ENCODE data around the gene IER5L.
"Not testable (repeated sequence)": the region's sequence is repeated elsewhere in the genome, so short reads cannot be mapped to it uniquely, and the experiment has no call there.

The IER5L gene

GRCh38 chr9:129139233-129139992, 38.6 kb downstream of the IER5L start:
- DNase-seq (ENCODE audit: low read depth, low spot score) = peak; percentile 76

GRCh38 chr9:129138476-129139232, 39.4 kb downstream of the IER5L start:
- DNase-seq (ENCODE audit: low read depth, low spot score) = no peak

GRCh38 chr9:129138144-129138462, 40.0 kb downstream of the IER5L start:
- DNase-seq (ENCODE audit: low read depth, low spot score) = no peak

- DNase-seq (ENCODE audit: low read depth, low spot score) = no peak
These were observed 40.5 kb downstream of the IER5L start for GRCh38 chr9:129137292-129138143.

- DNase-seq (ENCODE audit: low read depth, low spot score) = no peak
These were observed 41.5 kb downstream of the IER5L start for GRCh38 chr9:129136446-129137035.

- DNase-seq (ENCODE audit: low read depth, low spot score) = no peak
These were observed 42.6 kb downstream of the IER5L start for GRCh38 chr9:129135476-129135875.

DNA sequence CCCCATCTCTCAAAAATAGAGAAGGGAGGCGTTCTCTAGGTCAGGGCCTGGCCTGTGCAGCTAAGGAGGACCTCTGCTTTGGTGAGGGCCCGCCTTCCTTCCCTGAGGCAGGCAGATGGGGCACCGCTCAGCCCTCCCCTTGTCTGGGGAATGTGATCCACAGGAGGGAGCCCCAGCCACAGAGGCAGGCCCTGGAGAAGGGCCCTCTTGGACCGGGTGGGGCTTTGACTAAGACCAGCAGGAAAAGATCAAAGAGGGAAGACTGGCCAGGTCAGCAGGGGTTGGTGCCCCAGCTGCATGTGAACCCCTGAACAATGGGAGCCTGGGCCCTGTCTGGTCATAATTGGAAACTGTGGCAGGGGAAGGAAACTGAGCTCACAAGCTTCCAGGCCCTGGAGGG, 45.0 kb downstream of the IER5L start:
- DNase-seq (ENCODE audit: low read depth, low spot score) = no peak

GRCh38 chr9:129131300-129132145, 46.5 kb downstream of the IER5L start:
- DNase-seq (ENCODE audit: low read depth, low spot score) = no peak

- no peak for DNase-seq (ENCODE audit: low read depth, low spot score)
These were observed 47.3 kb downstream of the IER5L start for GRCh38 chr9:129130791-129131190.

- DNase-seq (ENCODE audit: low read depth, low spot score) = not testable (repeated sequence)
These were observed 47.8 kb downstream of the IER5L start for GRCh38 chr9:129130271-129130670.

DNA sequence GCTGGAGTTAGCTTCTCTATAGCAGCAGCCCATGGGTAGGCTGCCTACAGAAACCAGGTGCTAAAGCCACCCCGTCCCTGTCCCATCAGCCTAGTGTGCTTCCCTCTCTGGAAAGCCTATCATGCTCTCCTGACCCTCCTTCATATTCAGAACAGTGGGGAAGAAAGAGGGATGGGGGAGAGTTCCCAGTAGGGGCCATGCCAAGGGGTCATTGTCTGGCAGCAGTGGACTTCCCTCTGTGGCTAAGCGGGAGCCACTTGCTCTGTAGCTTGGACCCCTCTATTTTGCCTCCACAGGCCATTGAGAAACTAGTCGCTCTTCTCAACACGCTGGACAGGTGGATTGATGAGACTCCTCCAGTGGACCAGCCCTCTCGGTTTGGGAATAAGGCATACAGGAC, 49.4 kb downstream of the IER5L start:
- DNase-seq (ENCODE audit: low read depth, low spot score) = no peak

- DNase-seq (ENCODE audit: low read depth, low spot score) = no peak
These were observed 51.1 kb downstream of the IER5L start for GRCh38 chr9:129126749-129127618.
